IPS DF 19.7 (cell line): ENCODE data around the gene GPC5.
A peak's percentile ranks its signal among the peaks of the same experiment; 100 is the strongest.
"Not testable (repeated sequence)": the region's sequence is repeated elsewhere in the genome, so short reads cannot be mapped to it uniquely, and the experiment has no call there.

Experiments
- DNase-seq: peaks from one replicate; pipeline ENCODE4 v3.0.0-alpha.2; 2013; ENCODE audit warnings: low read depth, low spot score

The GPC5 gene

DNA sequence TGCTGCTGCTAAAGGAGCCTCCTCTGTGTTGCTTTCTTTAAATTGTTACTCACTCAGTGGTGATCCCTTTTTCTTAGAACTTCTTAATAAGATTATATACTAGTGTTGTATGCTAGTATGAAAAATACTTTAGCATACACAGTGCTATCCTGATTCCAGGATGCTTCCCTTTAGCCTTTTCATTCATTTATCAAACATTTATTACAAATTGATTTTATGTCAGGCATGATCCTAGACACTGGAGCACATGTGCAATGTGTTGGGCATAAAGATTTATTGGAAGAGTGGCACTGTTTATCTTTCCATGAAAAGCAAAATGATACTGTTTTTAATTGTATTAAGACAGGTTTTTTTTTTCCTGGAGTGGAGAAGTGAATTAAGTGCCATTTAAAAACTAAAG, 249.6 kb downstream of the GPC5 start:
- DNase-seq: no peak

GRCh38 chr13:91649456-91649855, 251.0 kb downstream of the GPC5 start:
- DNase-seq: no peak

- DNase-seq: peak; percentile 7
Observed at GRCh38 chr13:91652404-91653301, 254.2 kb downstream of the GPC5 start.

DNA sequence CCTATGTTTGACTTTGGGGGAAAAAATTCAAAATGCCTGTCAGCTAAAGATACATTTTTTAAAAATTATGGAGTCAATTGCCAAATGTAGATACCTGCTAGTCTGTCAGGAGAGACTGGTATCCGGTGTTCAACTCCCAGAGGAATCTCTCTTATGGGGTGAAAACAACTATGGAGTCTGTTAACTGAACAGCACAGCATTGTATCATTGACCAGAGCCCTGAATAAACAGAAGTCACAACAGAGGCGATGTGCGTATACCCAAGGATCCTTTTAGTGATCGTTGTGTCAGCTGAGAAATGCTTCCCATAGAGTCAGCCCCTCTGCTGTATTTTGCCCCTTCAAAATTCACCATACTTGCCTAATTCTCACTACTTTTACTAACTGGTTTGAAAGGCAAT, 257.3 kb downstream of the GPC5 start:
- DNase-seq: no peak

GRCh38 chr13:91657283-91657682, 258.9 kb downstream of the GPC5 start:
- DNase-seq: no peak

- DNase-seq: no peak
Observed at GRCh38 chr13:91659256-91660075, 261.0 kb downstream of the GPC5 start.

DNA sequence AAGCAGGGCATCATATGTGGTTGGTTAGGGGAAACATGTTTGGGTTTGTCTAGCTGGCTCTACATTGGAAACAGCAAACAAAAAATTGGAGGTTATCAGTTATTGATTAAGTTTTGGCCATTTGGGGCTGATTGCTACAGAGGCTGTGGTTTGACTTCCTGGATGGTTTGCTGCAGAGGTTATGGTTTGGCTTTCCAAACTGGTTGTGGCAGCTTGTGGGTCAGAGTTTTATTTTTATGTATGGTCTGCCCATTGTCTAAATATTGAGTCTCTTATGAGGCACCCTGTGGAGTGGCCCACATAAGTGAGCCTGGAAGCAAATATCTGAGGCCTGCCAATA, 261.6 kb downstream of the GPC5 start:
- no peak for DNase-seq

DNA sequence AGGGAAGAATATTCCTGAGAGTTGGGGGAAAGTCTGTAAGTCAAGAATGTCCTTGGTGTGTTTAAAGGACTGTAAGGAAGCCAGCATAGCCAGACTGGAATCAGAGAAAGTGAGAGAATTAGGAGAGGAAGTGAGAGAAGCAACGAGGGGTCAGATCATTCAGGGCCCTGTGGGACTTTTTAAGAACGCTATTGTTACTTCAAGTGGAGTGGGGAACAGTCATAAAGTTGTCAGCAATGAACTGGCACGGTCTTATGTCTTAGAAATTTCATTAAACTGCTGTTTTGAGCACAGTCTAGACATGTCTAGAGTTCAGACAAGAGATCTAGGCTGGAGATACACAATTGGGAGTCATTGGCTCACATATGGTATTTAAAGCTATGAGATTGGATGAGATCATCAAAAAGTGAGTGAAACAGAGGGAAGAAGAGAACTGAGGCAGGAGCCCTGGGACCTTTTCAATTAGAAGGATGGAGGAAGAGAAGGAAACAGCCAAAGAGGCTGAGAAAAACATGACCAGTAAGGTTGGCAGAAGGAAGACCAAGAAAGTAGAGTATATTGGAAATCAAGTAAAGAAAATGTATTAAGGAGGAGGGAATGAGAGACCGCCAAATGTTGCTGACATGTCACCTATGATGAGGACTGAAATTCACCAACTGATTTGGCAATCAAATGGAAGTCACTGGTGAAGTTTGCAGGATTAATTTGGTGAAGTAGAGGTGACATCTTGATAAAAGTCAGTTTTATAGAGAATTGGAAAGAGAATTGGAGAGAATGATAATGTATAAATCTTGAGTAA, 263.5 kb downstream of the GPC5 start:
- DNase-seq: no peak

DNA sequence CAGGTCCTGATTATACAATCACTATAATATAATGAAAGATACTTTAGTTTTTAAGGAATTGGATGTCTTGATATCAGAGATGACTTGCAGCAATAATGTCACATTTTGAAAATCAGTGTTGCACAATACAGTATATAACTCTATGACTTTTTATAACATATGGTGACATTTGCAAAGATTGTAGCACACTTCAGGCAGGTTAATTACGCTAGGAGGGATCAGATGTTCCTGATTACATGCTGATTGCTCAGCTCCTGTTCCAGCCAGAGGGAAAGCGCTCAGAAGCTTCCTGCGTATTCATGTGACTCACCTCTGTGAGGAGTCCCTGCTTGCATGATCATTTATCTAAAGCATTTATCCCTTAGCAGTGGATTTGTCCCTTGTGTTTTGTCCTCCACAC, 265.6 kb downstream of the GPC5 start:
- DNase-seq: no peak

GRCh38 chr13:91667486-91667885, 269.1 kb downstream of the GPC5 start:
- no peak for DNase-seq

GRCh38 chr13:91668866-91669495, 270.6 kb downstream of the GPC5 start:
- no peak for DNase-seq

DNA sequence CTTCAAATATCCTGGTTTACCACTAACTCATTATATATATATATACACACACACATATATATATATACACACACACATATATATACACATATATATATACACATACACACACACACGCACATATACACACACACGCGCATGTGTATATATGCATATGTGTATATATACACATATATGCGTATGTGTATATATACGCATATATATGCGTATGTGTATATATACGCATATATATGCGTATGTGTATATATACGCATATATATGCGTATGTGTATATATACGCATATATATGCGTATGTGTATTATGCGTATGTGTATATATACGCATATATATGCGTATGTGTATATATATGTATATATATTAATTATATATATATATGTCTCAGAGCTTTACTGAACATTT, 275.9 kb downstream of the GPC5 start:
- not testable (repeated sequence) for DNase-seq

GRCh38 chr13:91684746-91685145, 286.3 kb downstream of the GPC5 start:
- DNase-seq: no peak

DNA sequence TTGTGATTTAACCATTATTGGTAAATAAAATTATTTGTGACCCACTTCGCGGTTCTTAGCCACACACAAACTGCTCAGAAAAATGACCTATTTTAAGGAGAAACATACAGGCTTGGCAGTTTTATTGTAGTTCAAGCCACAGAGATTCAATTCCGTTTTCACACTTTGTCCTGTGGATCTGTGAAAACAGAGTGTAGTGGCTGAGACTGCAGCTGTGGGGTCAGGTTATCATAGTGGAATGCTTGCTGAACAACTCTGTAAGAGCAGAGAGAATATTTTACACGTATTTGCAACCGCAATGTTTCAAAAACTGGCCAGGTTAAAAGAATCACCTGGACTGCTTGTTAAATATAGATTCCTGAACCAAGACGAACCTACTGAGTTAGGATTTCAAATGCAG, 292.5 kb downstream of the GPC5 start:
- DNase-seq: no peak

DNA sequence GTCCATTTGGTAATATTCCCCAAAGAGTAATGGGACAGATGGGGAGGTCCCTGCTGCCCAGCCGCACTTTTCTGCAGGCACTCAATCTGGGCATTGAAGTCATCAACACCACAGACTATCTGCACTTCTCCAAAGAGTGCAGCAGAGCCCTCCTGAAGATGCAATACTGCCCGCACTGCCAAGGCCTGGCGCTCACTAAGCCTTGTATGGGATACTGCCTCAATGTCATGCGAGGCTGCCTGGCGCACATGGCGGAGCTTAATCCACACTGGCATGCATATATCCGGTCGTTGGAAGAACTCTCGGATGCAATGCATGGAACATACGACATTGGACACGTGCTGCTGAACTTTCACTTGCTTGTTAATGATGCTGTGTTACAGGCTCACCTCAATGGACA, 295.0 kb downstream of the GPC5 start:
- no peak for DNase-seq

DNA sequence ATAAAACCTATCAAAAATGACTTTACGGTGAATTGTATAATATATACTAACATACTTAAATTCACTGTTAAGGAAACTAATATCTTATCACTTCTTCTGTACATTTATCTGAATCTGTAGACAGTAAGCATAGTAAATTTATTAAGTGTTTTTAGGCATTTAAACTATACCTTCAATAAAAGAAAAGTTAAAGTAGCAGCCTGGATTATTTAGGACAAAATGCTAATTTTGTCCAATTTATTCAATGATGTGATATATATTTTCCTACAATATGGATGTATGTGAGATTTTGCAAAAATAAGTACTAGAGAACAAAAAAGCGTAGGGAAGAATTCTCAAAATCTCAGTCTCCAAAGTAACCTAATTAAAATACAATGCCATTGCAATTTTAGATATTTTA, 299.9 kb downstream of the GPC5 start:
- no peak for DNase-seq

DNA sequence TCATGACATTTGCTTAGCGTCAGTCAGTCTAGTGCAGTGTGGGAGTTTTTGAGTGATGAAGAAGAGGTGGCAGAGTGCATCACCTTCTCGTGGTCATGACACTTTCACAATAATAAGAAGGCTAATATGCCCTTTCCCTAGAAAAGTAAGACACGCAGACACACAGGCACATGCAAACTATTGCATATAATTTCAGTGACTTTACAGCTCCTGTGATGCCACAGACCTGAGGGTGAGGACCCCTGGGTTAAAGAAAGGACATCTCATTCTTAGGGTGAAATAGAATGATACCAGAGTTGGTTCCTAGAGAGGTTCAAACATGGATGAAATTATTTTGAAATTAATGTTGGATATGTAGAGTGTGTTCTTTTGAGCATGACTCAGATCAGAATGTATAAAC, 300.3 kb downstream of the GPC5 start:
- no peak for DNase-seq

DNA sequence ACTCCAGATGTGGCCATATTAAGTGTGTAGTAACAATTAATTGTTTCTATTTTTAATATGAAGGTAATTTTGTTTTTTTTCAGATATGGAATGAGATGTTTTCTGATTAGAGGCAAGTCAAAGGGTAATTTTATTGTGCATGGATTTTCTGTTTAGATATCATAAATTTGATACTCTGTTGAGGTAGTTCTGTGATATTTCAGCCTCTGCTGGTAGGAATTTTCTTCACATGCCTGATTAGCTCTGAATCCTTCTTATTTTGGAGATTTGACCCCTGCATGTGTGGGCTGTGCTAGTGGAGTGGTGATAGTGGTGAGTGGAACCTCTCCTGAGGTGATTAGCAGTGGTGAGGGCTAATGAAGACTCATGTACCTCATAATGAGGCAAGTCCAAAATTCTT, 301.4 kb downstream of the GPC5 start:
- no peak for DNase-seq

DNA sequence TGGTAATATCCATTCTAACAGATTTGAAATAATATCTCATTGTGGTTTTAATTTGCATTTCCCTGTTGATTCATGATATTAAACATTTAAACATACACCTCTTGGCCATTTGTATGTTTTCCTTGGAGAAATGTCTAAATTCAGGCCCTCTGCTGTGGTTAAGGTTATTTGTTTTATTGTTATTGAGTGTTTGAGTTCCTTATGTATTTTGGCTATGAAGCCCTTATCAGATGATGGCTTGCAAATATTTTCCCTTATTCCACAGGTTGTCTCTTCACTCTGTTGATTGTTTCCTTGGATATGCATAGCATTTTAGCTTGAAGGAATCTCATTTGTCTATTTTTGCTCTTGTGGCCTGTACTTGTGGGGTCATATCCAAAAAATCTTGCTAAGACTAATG, 303.6 kb downstream of the GPC5 start:
- DNase-seq: no peak

GRCh38 chr13:91702411-91702810, 304.0 kb downstream of the GPC5 start:
- no peak for DNase-seq

DNA sequence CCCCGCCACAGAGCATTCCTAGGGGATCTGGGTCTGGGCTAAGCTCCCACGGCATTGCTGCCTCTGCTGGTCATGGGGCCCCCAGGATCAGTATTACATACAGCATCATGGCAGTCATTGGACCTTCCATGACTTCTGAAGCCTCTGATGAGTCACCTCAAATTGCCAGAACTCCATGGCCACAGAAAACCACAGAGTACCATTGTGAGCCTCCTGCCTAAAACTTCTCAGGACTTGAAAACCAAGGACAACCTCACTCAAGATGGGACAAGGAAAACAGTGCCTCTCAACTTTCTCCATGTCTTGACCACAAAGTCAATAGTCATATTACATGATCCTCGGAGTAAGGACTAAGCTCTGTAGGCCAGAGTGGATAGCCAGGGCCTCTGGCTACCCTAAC, 306.0 kb downstream of the GPC5 start:
- no peak for DNase-seq

DNA sequence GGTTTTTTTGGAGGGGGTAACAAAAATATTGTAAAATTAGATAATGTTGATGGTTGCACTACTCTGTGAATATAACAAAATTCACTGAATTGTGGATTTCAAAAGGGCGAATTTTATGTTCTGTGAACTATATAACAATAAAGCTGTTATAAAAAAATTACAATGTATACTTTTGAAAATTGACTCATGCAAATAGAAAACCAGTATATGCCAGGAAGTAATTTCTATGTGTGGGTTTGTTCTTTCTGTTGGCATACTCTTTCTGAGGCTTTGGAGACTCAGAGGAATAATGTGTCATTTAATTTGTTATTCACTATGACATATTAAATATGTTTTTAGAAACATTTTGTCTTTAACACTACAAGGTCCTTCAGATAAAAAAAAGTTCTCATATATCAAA, 310.1 kb downstream of the GPC5 start:
- DNase-seq: no peak
